Peyer's patch (tissue), 4 donors: Measurements from ENCODE around the gene STAT2. TPM values are rescaled to one million over a fixed set of nuclear protein-coding genes. Genes with fewer than 3 reads are reported as not detected.

Experiments used
- DNase-seq, 3 donors: peaks; one replicate each; pipeline ENCODE4 v3.0.0-alpha.2; 2017 to 2019
- H3K27ac ChIP-seq, 4 donors: fragments of 200-600 bp; sonication (generic); one replicate each; pipeline ENCODE4 v1.5.1; 2016 to 2019
- H3K27me3 ChIP-seq, 2 donors: fragments of 200-600 bp; sonication (generic); one replicate each; pipeline ENCODE4 v1.5.1; 2019
- H3K36me3 ChIP-seq, 3 donors: fragments of 200-600 bp; sonication (generic); one replicate each; pipeline ENCODE4 v1.5.1; 2016 to 2019
- H3K4me1 ChIP-seq, 4 donors: fragments of 200-600 bp; sonication (generic); one replicate each; pipeline ENCODE4 v1.5.1; 2016 to 2019
- H3K4me3 ChIP-seq, 4 donors: fragments of 200-600 bp; sonication (generic); 1 replicate in 3 of 4; 2 replicates in 1 of 4; pipeline ENCODE4 v1.5.1; 2016 to 2019; ENCODE audit warnings: mild to moderate bottlenecking in 1 of 4
- H3K9me3 ChIP-seq, 4 donors: fragments of 200-600 bp; sonication (generic); one replicate each; pipeline ENCODE4 v1.5.1; 2016 to 2019; ENCODE audit warnings: mild to moderate bottlenecking in 1 of 4
- POLR2A ChIP-seq, 2 donors: fragments of 450-650 bp; IDR thresholded peaks; one replicate each; pipeline ENCODE4 v1.5.1; 2017; ENCODE audit warnings: antibody characterized with exemption in 2 of 2, mild to moderate bottlenecking in 2 of 2, moderate library complexity in 2 of 2
- total RNA-seq, 4 donors: library from RNA; depleted of rRNA; stranded (reverse); fragments of >200 nt; gene quantifications; one replicate each; pipeline ENCODE4 v1.1.0, GENCODE V29; 2016
- TF ChIP-seq, protein P1 (sequence below), 6 experiments: fragments of 450-650 bp in 4 of 6; fragments of 200-600 bp in 2 of 6; sonication (generic) in 1 of 6; IDR thresholded peaks; one replicate each; pipeline ENCODE4 v1.5.1; 2017 to 2019; ENCODE audit warnings: antibody characterized with exemption in 6 of 6, mild to moderate bottlenecking in 3 of 6, moderate library complexity in 1 of 6

Gene STAT2
- total RNA-seq, 4 donors from 2014 or later = 100 to 355 (median 164) TPM

DNA sequence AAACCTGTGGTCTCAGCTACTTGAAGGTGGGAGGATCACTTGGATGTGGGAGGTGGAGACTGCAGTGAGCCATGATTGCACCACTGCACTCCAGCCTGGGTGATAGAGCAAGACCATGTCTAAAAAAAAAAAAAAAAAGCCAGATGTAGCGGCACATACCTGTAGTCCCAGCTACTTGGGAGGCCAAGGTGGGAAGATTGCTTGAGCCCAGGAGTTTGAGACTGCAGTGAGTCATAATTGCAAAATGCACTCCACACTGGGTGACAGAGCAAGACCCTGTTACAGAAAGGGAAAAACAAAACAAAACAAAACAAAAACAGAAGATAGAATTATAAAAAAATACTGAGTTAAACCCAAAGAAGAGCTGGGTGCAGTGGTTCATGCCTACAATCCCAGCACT is 31.8 kb upstream of the STAT2 start:
- H3K27me3 ChIP-seq = no peaks in the 10 kb centered on the region
- TF ChIP-seq, protein P1, sequence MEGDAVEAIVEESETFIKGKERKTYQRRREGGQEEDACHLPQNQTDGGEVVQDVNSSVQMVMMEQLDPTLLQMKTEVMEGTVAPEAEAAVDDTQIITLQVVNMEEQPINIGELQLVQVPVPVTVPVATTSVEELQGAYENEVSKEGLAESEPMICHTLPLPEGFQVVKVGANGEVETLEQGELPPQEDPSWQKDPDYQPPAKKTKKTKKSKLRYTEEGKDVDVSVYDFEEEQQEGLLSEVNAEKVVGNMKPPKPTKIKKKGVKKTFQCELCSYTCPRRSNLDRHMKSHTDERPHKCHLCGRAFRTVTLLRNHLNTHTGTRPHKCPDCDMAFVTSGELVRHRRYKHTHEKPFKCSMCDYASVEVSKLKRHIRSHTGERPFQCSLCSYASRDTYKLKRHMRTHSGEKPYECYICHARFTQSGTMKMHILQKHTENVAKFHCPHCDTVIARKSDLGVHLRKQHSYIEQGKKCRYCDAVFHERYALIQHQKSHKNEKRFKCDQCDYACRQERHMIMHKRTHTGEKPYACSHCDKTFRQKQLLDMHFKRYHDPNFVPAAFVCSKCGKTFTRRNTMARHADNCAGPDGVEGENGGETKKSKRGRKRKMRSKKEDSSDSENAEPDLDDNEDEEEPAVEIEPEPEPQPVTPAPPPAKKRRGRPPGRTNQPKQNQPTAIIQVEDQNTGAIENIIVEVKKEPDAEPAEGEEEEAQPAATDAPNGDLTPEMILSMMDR (IDR thresholded peaks at IDR 0.05) = no peak
- TF ChIP-seq POLR2A (IDR thresholded peaks at IDR 0.05) = no peak
- H3K36me3 ChIP-seq = no peaks in the 10 kb centered on the region
- H3K4me3 ChIP-seq = no peak overlapping the region
- H3K9me3 ChIP-seq = no peaks in the 10 kb centered on the region
- no peaks in the 10 kb centered on the region for H3K4me1 ChIP-seq
- no peak overlapping the region for H3K27ac ChIP-seq
- no peak for DNase-seq

DNA sequence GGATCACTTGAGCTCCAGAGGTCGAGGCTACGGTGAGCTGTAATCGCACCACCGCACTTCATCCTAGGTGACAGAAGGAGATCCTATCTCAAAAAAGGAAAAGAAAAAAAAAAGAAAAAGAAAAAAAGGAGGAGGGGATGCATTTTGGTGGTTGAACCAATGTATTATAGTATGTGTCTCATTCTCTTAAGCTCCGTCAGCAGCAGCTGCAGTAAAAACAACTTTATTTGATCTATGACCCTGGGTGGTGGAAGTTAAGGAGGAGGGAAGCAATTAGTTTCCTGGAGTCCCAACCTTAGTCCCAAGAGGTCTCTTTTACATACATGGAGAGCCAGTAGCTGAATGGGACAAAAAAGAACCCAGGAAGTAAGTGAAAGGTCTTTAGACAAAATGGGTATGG is 29.5 kb upstream of the STAT2 start:
- Histone ChIP-seq H3K4me3 (no peak overlapping the region), H3K36me3 (no peaks in the 10 kb centered on the region), H3K27me3 (no peaks in the 10 kb centered on the region), H3K27ac (no peak overlapping the region), H3K9me3 (no peaks in the 10 kb centered on the region), H3K4me1 (no peaks in the 10 kb centered on the region)
- no peak for TF ChIP-seq POLR2A (IDR thresholded peaks at IDR 0.05)
- TF ChIP-seq, protein P1 (IDR thresholded peaks at IDR 0.05) = no peak
- DNase-seq = no peak

DNA sequence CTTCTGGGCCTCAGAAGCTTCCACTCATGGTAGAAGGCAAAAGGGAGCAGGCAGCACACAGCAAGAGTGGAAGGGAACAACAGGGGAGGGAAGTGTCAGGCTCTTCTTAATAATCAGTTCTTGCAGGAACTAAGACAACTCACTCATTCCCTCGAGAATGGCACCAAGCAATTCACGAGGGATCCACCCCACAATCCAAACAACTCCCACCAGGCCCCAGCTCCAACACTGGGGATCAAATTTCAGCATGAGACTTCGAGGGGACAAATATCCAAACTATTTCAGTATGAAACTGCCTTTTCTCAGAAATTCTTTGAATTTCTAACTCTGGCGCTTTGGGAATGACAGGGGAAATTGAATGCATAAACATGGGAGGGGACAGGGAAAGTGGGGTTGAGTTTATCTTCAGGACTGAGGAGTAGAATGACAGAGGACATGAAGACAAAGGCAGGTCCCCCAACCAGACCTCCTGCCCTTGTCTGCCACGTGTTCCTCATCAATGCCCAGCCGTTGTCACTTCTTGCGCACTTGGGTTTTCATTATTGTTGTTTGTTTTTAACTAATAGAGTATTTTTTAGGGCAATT is 27.3 kb upstream of the STAT2 start:
- Histone ChIP-seq H3K36me3 (no peaks in the 10 kb centered on the region), H3K4me3 (no peak overlapping the region), H3K4me1 (no peaks in the 10 kb centered on the region), H3K27ac (no peak overlapping the region), H3K9me3 (no peaks in the 10 kb centered on the region), H3K27me3 (no peaks in the 10 kb centered on the region)
- DNase-seq = no peak
- no peak for TF ChIP-seq POLR2A (IDR thresholded peaks at IDR 0.05)
- TF ChIP-seq, protein P1 (IDR thresholded peaks at IDR 0.05) = no peak

DNA sequence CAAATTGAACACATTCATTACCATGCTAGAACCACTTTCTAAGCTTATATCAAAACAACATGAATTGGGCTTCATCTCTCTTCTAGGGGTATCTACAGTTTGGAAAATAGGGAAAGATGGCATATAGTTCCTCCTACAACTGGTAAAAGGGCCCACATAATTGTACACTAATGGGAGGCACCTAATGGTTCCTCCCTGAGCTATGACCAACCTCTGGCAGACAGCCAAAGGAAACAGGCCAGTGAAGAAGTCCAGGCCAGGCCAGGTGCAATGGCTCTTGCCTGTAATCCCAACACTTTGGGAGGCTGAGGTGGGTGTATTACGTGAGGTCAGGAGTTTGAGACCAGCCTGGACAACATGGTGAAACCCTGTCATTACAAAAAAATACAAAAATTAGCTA is 26.0 kb upstream of the STAT2 start:
- DNase-seq = no peak
- H3K4me1 ChIP-seq = no peaks in the 10 kb centered on the region
- H3K27ac ChIP-seq = no peak overlapping the region
- no peaks in the 10 kb centered on the region for H3K36me3 ChIP-seq
- TF ChIP-seq, protein P1 (IDR thresholded peaks at IDR 0.05) = no peak
- no peak for TF ChIP-seq POLR2A (IDR thresholded peaks at IDR 0.05)
- H3K4me3 ChIP-seq = no peak overlapping the region
- H3K9me3 ChIP-seq = no peaks in the 10 kb centered on the region
- H3K27me3 ChIP-seq = no peaks in the 10 kb centered on the region

DNA sequence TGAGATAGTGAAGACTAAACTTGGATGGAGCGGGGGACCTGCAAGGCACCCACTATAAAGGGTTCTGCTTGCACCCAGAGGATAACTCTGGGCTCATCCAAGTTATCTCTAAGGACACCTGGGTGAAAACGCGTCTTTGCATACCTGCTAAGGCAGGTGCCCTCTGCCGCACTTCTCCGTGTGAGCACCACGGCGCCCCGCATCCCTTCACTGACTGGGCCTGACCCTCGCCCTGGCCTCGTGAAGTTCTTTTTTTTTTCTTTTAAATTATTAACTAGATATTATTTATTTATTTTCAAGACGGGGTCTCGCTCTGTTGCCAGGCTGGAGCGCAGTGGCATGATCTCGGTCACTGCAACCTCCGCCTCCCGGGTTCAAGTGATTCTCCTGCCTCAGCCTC is 22.7 kb upstream of the STAT2 start:
- H3K27ac ChIP-seq = no peak overlapping the region
- no peaks in the 10 kb centered on the region for H3K36me3 ChIP-seq
- H3K4me1 ChIP-seq = no peaks in the 10 kb centered on the region
- no peaks in the 10 kb centered on the region for H3K27me3 ChIP-seq
- no peaks in the 10 kb centered on the region for H3K9me3 ChIP-seq
- no peak for DNase-seq
- no peak overlapping the region for H3K4me3 ChIP-seq
- no peak for TF ChIP-seq POLR2A (IDR thresholded peaks at IDR 0.05)
- TF ChIP-seq, protein P1 (IDR thresholded peaks at IDR 0.05) = no peak

DNA sequence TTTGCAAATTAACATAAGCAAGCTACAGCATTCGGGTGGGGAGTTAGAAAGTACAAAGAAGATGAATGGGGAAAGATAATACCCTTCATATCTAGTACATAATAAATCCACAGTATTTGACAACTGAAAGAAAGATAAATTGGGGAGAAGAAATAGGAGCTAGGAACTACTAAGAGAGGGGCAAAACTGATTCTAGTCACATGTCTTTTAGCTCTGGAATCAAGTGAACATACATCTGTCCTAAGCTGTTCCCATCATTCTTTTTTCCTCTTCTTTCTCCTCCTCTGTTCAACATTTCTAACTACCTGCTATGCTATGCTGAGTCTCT is 18.0 kb upstream of the STAT2 start:
- Histone ChIP-seq H3K27ac (no peak overlapping the region), H3K9me3 (no peaks in the 10 kb centered on the region)
- TF ChIP-seq, protein P1 (IDR thresholded peaks at IDR 0.05) = no peak
- TF ChIP-seq POLR2A (IDR thresholded peaks at IDR 0.05) = no peak

More for the DNA sequence above, 18.0 kb upstream of the STAT2 start:
- H3K4me3 ChIP-seq = no peak overlapping the region
- DNase-seq = no peak
- peaks cover 0 to 9% (median 2%) of the 10 kb centered on the region in 4 donors for H3K4me1 ChIP-seq
- H3K27me3 ChIP-seq = no peaks in the 10 kb centered on the region
- H3K36me3 ChIP-seq = no peaks in the 10 kb centered on the region
